ENCODE results near the gene DENR. TPM values are rescaled to one million over a fixed set of nuclear protein-coding genes. Genes with fewer than 3 reads are reported as not detected.

The DENR gene
- total and polyA plus RNA-seq, 9 donors: 13.0 to 35.5 (median 27.7) TPM

DNA sequence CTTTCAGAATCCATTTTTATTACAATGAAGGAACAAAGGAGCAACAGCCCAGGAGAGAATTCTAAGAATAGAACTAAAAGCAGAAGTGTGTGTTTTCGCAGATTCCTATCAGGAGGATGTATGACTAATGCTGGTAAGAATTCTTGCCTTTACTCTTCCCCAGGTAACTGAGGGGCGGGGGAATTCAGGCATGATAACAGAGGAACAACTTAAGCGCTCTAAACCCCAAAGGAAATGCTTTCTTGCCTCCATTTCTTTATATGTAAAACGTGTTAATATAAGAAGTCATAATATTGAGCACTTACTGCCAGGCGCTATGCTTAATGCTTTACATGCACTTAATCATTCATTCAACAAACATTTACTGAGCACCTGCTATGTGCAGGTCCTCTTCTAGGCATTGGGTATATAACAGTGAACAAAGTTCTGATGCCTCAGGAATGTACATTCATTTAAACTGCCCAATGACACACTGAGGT, 26.5 kb upstream of the DENR start:
- peaks cover 2% of the 10 kb centered on the region for H3K4me1 ChIP-seq (ENCODE audit: insufficient read depth)
- TF ChIP-seq EP300 (IDR thresholded peaks at IDR 0.05): no peak
- TF ChIP-seq POLR2A (IDR thresholded peaks at IDR 0.05): no peak
- TF ChIP-seq, protein P1, sequence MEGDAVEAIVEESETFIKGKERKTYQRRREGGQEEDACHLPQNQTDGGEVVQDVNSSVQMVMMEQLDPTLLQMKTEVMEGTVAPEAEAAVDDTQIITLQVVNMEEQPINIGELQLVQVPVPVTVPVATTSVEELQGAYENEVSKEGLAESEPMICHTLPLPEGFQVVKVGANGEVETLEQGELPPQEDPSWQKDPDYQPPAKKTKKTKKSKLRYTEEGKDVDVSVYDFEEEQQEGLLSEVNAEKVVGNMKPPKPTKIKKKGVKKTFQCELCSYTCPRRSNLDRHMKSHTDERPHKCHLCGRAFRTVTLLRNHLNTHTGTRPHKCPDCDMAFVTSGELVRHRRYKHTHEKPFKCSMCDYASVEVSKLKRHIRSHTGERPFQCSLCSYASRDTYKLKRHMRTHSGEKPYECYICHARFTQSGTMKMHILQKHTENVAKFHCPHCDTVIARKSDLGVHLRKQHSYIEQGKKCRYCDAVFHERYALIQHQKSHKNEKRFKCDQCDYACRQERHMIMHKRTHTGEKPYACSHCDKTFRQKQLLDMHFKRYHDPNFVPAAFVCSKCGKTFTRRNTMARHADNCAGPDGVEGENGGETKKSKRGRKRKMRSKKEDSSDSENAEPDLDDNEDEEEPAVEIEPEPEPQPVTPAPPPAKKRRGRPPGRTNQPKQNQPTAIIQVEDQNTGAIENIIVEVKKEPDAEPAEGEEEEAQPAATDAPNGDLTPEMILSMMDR (IDR thresholded peaks at IDR 0.05): no peak
- 72 to 82% (median 75%) methylated on average over 5 of the region's 5 CpGs for WGBS, 3 donors

DNA sequence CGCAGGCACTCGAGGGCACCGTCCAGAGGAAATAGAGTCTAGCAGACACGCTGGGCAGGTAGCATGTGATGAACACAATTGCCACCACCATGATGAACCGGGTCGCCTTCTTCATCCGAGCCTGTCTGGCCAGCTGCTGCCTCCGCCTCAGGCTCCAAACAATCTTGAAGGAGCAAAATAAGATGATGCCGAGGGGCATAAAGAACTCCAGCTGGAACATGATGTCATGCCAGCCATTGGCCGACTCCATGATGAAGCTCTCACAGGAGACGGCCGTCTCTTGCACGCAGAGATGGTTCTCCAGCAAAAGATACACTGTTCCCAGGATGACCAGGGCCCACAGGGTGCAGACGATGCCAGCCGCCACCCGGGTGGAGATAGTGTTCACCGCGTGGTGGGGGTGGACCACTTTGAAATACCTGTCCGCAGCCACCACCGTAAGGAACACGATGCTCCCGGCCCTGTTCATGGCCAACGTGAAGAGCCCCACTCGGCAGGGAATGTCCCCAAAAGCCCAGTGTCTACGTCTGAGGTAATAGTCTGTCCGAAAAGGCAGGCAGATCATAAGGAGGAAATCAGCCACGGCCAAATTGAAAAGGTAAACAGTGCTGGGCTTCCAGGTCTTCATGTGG, 22.9 kb upstream of the DENR start:
- Histone ChIP-seq H3K4me1 (ENCODE audit: insufficient read depth) (peaks cover 2% of the 10 kb centered on the region), H3K36me3 (no peaks in the 10 kb centered on the region), H3K27ac (no peak overlapping the region), H3K27me3 (no peaks in the 10 kb centered on the region), H3K9me3 (no peaks in the 10 kb centered on the region), H3K4me3 (no peak overlapping the region)
- 87 to 90% (median 88%) methylated on average over 27 of the region's 27 CpGs for WGBS, 3 donors
- intact Hi-C loops (cut with DNase I): loop anchor here in 2 of 4 donors (10.0 kb wide), 2 partner anchors 75 to 95 kb away; no protein-coding TSS in a partner anchor
- TF ChIP-seq EP300 (IDR thresholded peaks at IDR 0.05) (no peak), POLR2A (IDR thresholded peaks at IDR 0.05) (no peak)
- TF ChIP-seq, protein P1 (IDR thresholded peaks at IDR 0.05): no peak
- DNase-seq: peak in 1 of 5 donors; percentile 23

More for the DNA sequence above, 26.5 kb upstream of the DENR start:
- H3K36me3 ChIP-seq: no peaks in the 10 kb centered on the region
- H3K9me3 ChIP-seq: no peaks in the 10 kb centered on the region
- no peak for DNase-seq
- H3K27me3 ChIP-seq: no peaks in the 10 kb centered on the region
- no peak overlapping the region for H3K27ac ChIP-seq
- intact Hi-C loops (cut with DNase I): no loop called here
- no peak overlapping the region for H3K4me3 ChIP-seq

DNA sequence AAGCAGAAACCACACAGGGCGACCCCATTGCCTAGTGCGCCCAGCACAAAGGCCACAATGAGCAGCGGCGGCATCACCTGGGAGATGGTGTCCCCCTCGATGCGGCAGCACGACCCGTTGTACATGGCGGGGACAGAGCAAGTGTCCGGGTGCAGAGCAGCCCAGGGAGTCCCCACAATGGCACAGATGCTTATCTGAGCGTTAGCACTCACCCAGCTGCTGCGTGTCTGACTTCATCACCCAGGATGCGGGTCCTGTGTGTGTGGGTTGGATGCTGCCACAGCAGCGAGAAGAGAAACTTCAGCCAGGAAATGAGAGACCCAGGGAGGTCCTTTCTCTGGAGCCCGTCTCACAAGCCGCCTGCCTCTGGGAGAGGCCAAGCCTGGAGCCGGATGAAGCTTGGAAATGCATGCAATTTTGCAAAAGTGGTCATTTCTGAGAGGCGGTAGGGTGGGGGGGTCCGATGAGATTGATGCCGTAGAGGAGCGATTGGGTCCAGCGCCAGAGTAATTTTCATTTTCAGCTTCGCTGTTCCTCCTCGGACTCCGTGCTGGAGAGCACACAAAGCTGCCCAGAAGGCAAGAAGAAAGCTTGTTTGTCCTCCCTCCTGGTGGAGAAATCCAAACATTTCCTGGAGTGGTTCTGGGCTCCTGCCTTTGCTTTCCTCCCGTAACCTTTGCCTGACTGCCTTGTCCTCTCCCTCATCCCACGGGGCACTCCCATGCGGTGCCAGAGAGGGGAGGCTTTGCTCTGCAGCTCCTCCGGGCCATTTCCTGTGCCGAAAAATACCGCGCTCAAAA, 22.2 kb upstream of the DENR start, which contains the start of gene HCAR1:
HCAR1 (minus strand) TSS at position 630 of the 800 bp plus-strand sequence; CDS start at position 125, 505 bp downstream.
- H3K36me3 ChIP-seq: no peaks in the 10 kb centered on the region
- H3K27ac ChIP-seq: no peak within 1 kb of the TSS
- WGBS, 3 donors: 30 to 45% (median 39%) methylated on average over 32 of the region's 32 CpGs
- H3K27me3 ChIP-seq: no peaks in the 10 kb centered on the region
- H3K4me1 ChIP-seq (ENCODE audit: insufficient read depth): peaks cover 2% of the 10 kb centered on the region
- intact Hi-C loops (cut with DNase I): loop anchor here in 2 of 4 donors (10.0 kb wide), 2 partner anchors 76 to 96 kb away; no protein-coding TSS in a partner anchor
- TF ChIP-seq EP300 (IDR thresholded peaks at IDR 0.05) (no peak), POLR2A (IDR thresholded peaks at IDR 0.05) (no peak)
- TF ChIP-seq, protein P1 (IDR thresholded peaks at IDR 0.05): no peak
- DNase-seq: peak in 4 of 5 donors; percentile 26 to 47 (median 30)
- H3K4me3 ChIP-seq: peak within 1 kb of the TSS; percentile 28
- H3K9me3 ChIP-seq: no peaks in the 10 kb centered on the region

DNA sequence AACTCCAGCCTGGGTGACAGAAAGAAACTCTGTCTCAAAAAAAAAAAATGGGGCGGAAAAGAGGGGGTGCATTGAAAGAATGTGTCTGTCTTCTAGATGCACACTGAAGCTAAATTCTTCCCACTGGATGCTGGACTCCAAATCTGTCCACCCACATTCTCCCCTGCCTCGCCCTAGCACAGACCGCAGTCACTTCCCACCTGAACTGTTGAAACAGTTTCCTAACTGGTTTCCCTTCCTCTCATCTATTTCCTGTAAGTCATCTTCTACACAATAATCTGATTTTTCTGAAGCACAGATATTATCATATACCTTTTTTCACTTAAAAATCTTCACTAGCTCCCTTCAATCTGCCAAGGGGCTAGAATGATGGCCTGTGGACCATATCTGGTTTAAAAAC, 20.5 kb upstream of the DENR start:
- DNase-seq: no peak

More for the DNA sequence above, 20.5 kb upstream of the DENR start:
- intact Hi-C loops (cut with DNase I): loop anchor here in 2 of 4 donors (10.0 kb wide), 2 partner anchors 77 to 97 kb away; no protein-coding TSS in a partner anchor
- WGBS, 3 donors: 89 to 95% (median 91%) methylated on average over 3 of the region's 3 CpGs
- Histone ChIP-seq H3K9me3 (no peaks in the 10 kb centered on the region), H3K27me3 (no peaks in the 10 kb centered on the region), H3K27ac (no peak overlapping the region), H3K4me3 (no peak overlapping the region), H3K36me3 (no peaks in the 10 kb centered on the region), H3K4me1 (ENCODE audit: insufficient read depth) (peaks cover 2% of the 10 kb centered on the region)
- TF ChIP-seq, protein P1 (IDR thresholded peaks at IDR 0.05): no peak
- TF ChIP-seq POLR2A (IDR thresholded peaks at IDR 0.05): no peak
- TF ChIP-seq EP300 (IDR thresholded peaks at IDR 0.05): no peak

All from ovary (tissue), 9 donors.